HG02571 (cell line): ENCODE data around the gene CELA2B.
"Not testable (repeated sequence)": the region's sequence is repeated elsewhere in the genome, so short reads cannot be mapped to it uniquely, and the experiment has no call there.

Experiments used
- ATAC-seq: cut with Tn5 transposase; IDR thresholded peaks from one replicate; pipeline ENCODE4 v1.9.1; 2021; ENCODE audit warnings: mild to moderate bottlenecking, moderate library complexity; ENCODE audit not compliant: unreplicated experiment

CELA2B gene

DNA sequence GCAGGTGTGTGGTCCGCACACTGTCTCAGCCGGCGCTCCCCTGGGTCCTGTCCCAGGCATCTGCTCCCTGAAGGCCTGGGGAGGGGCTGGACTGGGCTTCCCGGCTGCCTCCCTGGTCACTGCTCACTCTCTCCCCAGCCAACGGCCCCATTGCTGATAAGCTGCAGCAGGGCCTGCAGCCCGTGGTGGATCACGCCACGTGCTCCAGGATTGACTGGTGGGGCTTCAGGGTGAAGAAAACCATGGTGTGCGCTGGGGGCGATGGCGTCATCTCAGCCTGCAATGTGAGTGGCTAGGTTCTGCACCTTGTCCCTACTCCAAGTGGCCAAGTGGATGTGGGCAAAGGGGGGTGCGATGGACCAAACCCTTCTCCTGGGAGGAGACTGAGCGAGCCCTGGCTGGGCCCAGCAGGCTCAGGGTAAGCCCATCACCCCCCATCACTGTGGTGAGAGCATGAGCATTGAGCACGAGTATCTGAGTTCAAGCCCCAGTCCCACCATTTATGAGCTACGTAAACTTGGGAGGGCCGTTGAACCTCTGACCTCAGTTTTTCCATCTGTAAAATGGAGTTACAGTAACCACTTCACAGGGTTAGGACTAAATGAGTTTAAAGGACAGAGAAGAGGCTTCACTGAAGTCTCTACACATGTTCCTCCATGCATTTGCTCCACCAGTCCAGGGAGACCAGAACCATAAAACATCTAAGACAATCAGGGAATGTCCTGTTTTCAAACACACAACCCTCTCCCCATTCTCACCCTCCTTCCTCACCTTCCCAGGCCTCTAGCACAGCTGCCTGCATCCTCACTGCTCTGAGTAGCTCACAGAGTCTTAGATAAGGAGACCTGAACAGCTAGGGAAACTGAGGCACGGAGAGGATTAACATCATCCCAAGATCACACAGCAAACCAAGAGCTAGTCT, 31.2 kb upstream of the CELA2B start:
- ATAC-seq = no peak

DNA sequence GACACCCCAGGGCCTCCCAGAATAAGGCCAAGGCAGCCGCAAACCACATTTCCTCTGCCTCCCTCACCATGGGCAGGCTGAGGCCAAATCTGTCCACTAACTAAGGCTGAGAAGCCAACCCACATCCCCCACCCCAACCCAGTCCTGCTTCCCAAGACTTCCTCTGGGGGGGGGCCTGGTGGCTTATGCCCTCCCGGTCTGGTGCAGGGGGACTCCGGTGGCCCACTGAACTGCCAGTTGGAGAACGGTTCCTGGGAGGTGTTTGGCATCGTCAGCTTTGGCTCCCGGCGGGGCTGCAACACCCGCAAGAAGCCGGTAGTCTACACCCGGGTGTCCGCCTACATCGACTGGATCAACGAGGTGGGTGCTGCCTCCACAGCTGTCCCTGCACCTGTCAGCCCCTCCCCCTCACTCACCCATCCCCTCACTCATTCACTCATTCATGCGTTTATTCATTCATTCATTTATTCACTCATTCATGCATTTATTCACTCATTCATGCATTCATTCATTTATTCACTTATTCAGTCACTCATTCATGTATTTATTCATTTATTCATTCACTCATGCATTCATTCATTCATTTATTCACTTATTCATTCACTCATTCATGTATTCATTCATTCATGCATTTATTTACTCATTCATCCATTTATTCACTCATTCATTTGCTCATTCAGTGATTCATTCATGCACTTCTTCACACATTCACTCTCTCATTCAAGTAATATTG, 30.3 kb upstream of the CELA2B start:
- no peak for ATAC-seq

DNA sequence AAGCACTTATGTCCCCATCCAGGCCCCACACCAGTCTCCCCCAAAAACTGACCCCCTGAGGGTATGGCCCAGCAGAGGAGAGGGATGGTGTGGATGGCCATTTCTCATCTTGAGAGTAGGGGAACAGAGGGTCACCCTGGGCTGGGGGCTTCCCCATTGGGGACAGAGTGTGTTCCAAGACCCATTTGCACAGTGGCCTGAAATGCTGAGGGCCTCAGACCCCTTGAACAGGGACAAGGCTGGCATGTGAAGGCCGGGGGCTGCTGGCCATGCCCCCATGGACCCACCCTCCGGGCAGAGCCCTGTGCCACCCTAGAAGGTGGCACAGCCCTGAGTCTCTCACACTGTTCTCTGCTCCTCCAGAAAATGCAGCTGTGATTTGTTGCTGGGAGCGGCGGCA, 29.7 kb upstream of the CELA2B start:
- no peak for ATAC-seq

DNA sequence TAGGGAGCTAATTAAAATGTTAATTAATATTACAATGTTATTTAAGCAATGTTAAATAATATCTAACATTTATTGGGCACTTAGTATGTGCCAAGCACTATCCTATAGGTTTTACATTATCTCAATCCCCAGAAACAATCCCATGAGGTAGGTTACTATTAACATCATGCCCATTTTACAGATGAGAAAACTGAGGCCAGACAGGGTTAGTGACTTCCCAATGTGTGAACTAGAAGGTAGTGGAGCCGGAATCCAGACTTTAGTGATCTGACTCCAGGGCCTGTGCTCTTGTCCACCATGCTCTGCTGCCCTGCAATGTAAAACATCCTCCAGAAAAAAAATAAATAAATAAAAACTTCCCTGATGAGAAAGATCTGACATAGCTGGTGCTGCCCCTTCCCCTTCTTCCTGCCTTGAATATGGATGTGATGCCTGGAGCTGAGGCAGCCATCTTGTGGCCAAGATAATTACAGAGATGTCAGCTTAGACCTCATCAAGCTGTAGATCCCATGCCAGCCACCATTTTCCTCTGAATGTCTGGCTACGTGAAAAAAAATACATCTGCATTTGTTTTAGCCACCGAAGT, 26.9 kb upstream of the CELA2B start:
- no peak for ATAC-seq

DNA sequence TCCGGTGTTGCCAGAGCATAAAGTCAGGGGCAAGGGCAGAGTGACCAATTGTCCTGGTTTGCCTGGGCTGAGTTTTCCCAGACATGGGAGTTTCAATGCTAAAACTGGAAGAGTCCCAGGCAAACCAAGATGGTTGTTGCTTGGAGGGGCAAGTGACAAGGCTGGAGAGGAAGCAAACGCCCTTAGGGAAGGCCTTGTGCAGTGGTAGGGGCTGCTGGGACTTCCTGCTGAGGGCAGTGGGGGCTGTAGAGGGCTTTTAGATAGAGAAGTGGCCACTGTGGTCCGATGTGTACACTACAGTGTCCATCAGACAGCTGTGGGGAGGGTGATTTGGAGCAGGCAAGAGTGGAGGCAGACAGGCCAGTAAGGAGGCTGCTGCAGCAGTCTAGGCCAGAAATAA, 26.3 kb upstream of the CELA2B start:
- ATAC-seq = no peak

DNA sequence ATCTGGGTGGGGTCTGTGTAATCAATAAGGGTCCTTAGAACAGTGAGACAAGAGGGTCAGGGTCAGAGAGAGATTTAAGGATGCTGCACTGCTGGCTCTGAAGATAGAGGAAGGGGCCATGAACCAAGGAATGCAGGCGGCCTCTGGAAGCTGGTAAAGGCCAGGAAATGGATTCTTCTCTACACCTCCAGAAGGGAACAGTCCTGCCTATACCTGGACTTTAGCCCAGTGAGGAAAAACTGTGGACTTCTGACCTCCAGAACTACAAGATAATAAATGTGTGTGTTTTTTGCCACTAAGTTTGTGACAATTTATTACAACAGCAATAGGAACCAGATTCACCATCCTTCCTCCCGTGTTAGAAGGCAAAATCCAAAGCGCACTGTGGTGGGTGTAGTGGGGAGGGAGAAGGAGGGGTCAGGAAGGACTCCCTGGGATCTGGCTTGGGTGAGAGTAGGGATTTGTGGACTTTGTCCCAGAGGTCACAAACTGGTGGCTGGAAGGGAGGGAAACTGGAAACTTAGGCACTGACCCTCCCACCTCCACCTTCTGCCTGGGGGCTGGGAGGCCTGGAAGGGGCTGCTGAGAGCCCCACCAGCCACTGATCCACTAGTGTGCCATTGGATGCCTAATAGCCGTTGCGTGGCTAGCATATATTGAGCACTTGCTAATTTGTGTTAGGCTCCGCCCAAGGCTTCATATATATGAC, 24.7 kb upstream of the CELA2B start:
- ATAC-seq = no peak

DNA sequence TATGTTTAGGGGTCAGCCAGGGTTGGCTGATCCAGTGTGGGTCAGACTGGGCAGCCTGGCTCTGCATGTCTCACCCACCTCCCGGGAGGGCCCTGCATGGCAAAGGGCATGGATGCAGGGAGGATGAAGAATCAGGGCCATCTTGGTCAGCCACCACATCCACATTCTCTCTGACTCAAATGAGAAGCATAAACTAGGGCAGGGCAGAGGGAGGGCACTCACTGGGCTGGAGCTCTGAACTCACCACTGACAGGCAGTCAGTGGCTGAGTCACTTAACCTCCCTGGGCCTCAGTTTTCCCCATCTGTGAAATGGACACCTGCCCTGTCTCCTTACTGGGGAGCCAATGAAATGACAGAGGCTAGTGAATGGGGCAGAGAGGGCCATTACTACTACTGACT, 23.7 kb upstream of the CELA2B start:
- no peak for ATAC-seq

DNA sequence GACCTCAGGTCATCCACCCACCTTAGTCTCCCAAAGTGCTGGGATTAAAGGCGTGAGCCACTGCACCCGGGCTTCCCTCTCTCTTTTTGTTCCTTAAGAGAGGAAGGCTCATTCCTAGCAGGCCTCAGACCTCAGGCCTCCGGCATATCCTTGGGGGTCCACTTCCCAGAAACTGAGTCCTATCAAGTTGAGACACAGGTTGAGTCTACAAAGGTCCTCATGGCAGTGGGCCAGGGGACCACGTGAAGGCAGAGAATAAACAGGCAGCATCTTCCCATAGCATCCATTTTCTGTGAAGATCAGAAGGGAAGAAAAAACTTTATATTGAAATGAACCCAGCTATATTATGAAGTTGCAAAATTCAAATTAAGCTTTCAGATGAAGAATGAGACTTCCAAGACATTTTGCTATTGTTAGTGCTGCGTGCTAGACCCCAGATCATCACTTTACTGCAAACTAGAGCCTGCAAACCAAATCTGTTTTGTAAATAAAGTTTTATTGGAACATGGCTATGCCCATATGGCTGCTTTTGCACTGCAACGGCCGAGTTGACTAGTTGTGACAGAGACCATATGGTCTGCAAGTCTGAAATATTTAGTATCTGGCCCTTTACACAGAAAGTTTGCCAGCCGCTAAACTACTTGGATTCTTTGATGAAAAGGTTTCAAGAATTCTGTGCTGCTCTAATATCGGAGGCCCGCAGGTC, 22.9 kb upstream of the CELA2B start:
- no peak for ATAC-seq

DNA sequence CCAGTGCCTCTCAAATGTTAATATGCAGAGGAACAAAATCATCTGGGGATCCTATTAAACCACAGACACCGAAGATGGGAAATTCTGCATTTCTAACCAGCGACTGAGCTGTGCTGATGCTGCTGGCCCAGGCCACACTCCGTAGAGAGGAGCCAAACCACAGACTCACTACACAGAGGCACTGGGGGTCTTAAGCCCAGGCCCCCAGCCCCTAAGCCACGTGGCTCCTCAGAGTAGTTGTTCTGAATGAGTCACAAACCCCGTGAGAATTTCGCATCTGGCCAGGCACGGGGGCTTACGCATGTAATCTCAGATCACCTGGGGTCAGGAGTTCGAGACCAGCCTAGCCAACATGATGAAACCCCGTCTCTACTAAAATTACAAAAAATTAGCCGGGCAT, 22.2 kb upstream of the CELA2B start:
- ATAC-seq = no peak

DNA sequence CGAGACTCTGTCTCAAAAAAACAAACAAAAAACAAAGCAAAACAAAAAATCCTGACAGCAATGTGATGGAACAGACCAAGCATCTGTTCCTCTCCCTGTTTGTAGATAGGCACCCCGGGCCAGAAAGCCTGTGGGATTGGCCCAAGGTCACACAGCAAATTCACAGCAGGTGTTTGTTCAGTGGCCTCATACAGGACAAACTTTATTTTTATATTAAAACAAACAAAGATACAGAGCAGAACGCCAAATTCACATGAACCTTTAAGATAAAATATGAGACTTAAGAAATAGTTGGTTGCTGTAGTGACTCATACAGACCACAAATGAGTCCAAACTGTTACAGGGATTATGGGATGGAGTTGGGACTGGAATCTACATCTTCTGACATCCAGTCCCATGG, 21.6 kb upstream of the CELA2B start:
- no peak for ATAC-seq

DNA sequence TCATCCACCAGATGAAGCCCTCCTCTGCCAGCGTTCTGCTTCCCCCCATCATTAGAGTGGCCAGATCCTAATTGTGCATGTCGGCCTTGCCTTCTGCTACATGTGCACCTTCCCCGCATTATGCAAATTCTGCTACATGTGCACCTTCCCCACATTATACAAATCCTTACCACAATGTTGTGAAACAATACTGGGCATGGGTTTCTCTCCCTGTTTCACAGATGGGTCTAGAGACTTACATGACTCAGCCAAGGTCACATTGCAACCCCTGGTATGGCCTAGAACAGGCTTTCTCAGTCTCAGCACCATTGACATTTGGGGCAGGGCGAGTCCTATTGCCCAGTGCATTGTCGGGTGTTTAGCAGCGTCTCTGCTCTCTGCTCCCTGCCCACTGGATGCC, 20.4 kb upstream of the CELA2B start:
- ATAC-seq = no peak

DNA sequence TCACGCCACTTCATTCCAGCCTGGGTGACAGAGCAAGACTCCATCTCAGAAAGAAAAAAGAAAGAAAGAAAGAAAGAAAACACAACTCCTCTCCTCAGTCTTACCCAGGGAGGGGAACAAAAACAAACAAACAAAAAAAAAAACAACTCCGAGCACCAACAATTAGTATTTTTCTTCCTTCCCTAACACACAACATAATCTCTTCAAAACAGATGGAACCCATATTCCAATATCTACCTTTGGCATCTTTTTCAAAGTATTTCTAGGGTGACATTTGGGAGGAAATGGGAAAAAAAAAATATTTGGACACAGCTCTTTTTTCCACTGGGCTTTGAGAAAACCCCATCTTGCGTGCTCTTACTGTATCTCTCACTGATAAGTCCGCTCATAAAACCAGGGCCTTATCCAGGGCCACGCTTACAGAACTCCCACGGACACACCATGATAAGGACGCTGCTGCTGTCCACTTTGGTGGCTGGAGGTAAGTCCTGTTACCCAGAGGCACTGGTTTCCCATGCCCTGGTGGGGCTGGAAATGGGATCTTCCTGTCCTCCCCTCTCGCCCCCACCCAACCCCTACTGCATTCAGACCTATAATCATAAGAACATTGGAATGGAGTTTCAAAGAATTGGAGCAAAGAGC, 19.5 kb upstream of the CELA2B start, which contains the start of gene CELA2A:
TSS of gene CELA2A (plus strand) at position 420 of the 642 bp plus-strand sequence. CDS start at position 442, 22 bp downstream.
- no peak for ATAC-seq

DNA sequence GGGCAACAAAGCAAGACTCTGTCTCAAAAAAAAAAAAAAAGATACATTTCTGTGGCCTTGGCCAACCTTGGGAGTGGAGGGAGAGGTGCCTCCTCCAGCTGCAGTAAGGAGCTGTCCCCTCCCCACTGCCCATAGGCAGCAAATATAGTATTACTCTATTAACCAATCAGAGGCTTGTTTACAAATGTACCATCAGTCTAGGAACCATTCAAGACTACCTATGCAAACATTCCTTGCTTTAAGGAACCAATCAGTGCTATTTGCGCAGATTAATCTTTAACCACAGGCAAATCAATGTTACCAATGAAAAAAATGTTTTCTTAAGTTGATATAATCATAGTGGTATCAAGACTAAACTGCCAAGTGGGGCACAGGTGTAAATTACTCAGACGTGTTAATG, 18.3 kb upstream of the CELA2B start:
- ATAC-seq = no peak

DNA sequence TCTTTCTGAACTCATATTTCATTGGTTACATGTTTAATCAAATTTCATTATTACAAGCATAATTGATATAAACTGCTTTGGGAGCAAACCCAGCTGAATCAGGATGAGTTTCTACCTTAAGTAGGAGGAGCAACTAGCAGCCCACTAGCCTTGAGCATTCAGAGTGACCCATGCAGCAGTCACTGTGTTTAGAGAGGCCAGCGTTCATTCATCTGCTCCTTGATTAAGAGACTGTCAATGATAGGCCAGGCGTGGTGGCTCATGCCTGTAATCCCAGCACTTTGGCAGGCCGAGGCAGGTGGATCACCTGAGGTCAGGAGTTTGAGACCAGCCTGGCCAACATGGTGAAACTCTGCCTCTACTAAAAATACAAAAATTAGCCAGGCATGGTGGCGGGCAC, 17.5 kb upstream of the CELA2B start:
- not testable (repeated sequence) for ATAC-seq

DNA sequence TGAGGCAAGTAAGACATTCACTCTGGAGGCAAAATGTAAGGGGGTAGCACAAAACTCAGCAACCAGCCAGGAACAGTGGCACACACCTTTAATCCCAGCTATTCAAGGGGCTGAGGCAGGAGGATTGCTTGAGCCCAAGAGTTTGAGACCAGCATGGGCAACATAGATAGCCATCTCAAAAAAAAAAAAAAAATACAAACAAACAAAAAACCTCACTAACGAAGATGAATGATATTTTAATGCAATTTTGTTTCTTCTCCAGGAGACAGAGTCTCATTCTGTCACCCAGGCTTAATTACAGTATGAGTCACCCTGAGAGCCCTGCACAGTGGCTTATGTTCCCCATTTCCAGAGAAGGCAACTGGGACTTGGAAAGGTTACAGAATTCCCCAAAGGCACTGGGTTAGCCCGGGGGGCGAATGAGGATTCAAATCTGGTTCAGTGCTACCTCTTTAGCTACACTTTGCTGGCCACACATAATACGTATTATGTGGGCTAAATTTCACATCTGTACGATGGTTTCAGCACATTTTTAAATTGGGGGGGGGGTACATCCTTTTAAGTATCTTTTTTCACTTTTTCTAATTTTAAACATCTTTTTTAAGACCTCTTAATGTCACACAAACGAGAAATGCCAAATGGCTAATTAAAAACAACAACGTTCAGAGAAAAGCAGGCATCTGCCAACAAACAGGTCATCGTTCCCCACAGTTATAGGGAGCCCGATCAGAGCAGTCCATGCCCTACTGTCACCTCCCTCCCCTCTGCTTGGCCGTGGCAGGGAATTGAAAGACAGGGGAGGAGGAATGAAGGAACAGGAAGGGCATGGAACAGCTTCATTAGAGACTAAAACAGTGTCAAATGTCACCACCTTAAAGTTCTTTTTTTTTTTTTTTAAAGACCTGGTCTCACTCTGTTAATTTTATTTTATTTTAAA, 15.9 kb upstream of the CELA2B start:
- ATAC-seq = no peak

DNA sequence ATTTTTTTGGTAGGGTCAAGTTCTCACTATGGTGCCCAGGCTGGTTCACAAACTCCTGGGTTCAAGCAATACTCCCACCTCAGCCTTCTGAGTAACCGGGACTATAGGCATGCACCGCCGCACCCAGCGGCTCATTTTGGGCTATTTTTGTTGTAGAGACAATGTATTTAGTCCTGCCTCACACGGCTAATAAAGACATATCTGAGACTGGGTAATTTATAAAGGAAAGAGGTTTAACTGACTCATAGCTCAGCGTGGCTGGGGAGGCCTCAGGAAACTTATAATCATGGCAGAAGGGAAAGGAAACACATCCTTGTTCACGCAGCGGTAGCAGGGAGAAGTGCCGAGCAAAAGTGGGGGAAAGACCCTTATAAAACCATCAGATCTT, 15.2 kb upstream of the CELA2B start:
- no peak for ATAC-seq

DNA sequence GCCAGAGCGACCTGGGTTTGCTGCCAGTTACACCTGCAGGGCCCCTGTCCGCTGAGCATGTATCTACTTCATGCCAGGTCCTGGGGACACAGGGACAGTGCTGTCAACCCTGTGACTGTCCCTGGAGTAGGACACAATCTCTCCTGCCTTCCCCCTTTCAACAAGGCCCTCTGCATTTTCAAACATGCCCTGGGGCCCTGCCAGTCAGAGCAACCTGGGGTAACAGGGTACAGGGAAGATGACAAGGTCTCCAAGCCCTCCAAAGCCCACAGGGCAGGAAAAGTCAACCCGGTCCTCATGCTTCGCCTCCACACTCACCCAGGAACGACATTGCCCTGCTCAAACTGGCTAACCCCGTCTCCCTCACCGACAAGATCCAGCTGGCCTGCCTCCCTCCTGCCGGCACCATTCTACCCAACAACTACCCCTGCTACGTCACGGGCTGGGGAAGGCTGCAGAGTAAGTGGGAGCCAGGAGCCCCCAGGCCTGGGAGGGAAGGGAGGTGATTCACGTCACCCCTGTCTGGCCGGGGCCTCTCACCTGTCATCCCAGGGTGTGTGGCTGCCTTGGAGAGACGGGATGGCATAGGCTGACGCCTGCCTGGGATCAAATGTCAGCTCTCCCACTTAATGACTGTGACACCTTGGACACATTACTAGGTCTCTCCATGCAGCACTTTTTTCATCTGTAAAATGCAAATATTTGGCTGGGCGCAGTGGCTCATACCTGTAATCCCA, 12.7 kb upstream of the CELA2B start:
- not testable (repeated sequence) for ATAC-seq

DNA sequence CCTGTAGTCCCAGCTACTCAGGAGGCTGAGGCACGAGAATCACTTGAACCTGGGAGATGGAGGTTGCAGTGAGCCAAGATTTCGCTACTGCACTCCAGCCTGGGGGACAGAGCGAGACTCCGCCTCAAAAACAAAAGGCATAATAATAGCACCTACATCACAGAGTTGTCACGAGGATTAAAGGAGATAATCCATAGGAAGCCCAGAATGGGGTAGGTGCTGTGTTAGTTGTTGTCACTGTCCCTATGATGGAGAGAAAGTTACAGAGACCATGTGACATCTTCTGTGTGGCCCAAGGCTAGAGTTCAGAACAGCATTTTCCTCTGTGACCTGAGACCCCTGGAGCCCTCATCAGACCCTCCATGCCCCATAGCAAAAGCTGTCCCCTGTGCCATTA, 12.0 kb upstream of the CELA2B start:
- ATAC-seq = not testable (repeated sequence)
